Cardiac muscle cell (in vitro differentiated cells and primary cell): ENCODE measurements around the gene ARL6IP4. TPM values are rescaled to one million over a fixed set of nuclear protein-coding genes. Genes with fewer than 3 reads are reported as not detected.
"Not testable (repeated sequence)": the region's sequence is repeated elsewhere in the genome, so short reads cannot be mapped to it uniquely, and the experiment has no call there.

ENCODE experiments used
- DNase-seq, 2 donors: peaks; one replicate each; pipeline versions ENCODE4 v3.0.0 to v3.0.0-alpha.2; 2010 to 2017; ENCODE audit warnings: low read depth in 1 of 2, low spot score in 1 of 2
- H3K27ac ChIP-seq: fragments of 200-600 bp; sonication (generic); 2 replicates; pipeline ENCODE4 v1.5.1; 2016
- H3K27me3 ChIP-seq: fragments of 200-600 bp; sonication (generic); 2 replicates; pipeline ENCODE4 v1.6.0; 2016; ENCODE audit warnings: control low read depth
- H3K36me3 ChIP-seq: fragments of 200-600 bp; sonication (generic); 2 replicates; pipeline ENCODE4 v1.5.1; 2016; ENCODE audit warnings: control low read depth
- H3K4me1 ChIP-seq: fragments of 200-600 bp; sonication (generic); 2 replicates; pipeline ENCODE4 v1.8.1; 2017; ENCODE audit warnings: low read depth, mild to moderate bottlenecking, mixed run types
- H3K4me3 ChIP-seq: fragments of 200-600 bp; sonication (generic); 2 replicates; pipeline ENCODE4 v1.5.1; 2016; ENCODE audit warnings: mild to moderate bottlenecking
- H3K9me3 ChIP-seq: fragments of 200-600 bp; sonication (generic); 2 replicates; pipeline ENCODE4 v1.5.1; 2017; ENCODE audit warnings: low read depth, mild to moderate bottlenecking, control low read depth
- CTCF ChIP-seq: IDR thresholded peaks from 2 replicates; pipeline ENCODE4 v1.5.1; 2012; ENCODE audit warnings: low read depth, mild to moderate bottlenecking, low read length
- polyA plus RNA-seq: library from polyadenylated mRNA; unstranded; fragments of >200 nt; fragmentation: Nextera tagmentation; extraction: Ambion mirVana; gene quantifications from 2 replicates; pipeline ENCODE4 v1.2.1, GENCODE V29; 2016
- total RNA-seq: library from RNA; depleted of rRNA; stranded (reverse); fragments of >200 nt; gene quantifications from 2 replicates; pipeline ENCODE4 v1.2.3, GENCODE V29; 2016

The ARL6IP4 gene
- total and polyA plus RNA-seq, 2 experiments from 2014 or later: 253 to 323 TPM

GRCh38 chr12:123010110-123010509 is 29.6 kb downstream of the ARL6IP4 start:
- Histone ChIP-seq H3K4me1 (no peaks in the 10 kb centered on the region), H3K27me3 (no peaks in the 10 kb centered on the region), H3K4me3 (no peak overlapping the region), H3K27ac (no peak overlapping the region), H3K36me3 (no peaks in the 10 kb centered on the region), H3K9me3 (no peaks in the 10 kb centered on the region)
- TF ChIP-seq CTCF: no peak
- no peak for DNase-seq

- H3K4me1 ChIP-seq: no peaks in the 10 kb centered on the region
- no peak overlapping the region for H3K27ac ChIP-seq
- no peak overlapping the region for H3K4me3 ChIP-seq
- H3K36me3 ChIP-seq: no peaks in the 10 kb centered on the region
- no peak for DNase-seq
- H3K9me3 ChIP-seq: no peaks in the 10 kb centered on the region
- no peak for TF ChIP-seq CTCF
- H3K27me3 ChIP-seq: no peaks in the 10 kb centered on the region
These were observed 30.2 kb downstream of the ARL6IP4 start for GRCh38 chr12:123010681-123011080.

GRCh38 chr12:123011701-123012100 is 31.2 kb downstream of the ARL6IP4 start:
- DNase-seq: peak in 1 of 2 donors; percentile 34
- Histone ChIP-seq H3K27ac (no peak overlapping the region), H3K36me3 (no peaks in the 10 kb centered on the region), H3K9me3 (no peaks in the 10 kb centered on the region), H3K4me3 (no peak overlapping the region), H3K27me3 (no peaks in the 10 kb centered on the region), H3K4me1 (no peaks in the 10 kb centered on the region)
- no peak for TF ChIP-seq CTCF

DNA sequence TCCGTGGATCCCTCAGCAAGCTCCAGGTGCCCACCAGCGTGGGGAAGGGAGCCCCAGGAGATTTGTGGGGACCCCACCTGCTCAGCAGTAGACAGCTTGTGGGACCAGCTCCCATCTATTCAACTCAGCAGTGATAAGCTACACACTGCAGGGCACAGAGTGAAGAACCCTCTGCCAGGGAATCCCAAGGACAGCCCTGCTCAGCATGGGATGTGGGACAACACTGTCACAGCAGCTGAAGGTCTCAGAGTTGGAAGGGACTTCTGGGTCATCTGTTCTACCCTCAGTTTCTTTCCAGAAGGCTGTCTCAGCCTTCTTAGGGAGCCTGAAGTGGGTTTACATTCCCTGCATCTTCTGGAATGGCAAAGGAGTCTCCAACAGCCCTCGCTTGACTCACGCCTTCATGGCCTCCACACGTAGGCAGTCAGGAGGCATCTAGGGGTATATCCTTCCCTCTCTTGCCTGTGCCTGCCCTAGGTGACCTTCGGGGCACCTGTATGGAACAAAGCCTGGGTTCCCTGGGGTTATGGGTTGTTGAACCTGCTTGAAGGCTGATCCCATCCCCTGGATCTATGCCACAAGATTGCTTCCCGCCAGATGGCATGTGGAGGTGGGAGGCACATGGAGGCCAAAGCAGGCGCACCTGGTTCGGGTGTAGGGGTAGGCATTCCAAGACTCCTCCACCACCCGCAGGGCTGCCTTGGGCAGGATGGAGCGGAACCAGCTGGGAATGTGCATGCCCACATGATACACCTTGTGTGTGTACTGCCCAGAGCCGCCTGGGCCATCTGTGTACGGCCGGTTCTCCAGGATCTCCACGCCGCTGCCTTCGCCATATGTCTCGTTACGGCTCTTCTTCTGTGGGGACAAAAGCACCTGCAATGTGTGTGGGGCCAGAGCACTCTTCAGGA is 33.0 kb downstream of the ARL6IP4 start:
- Histone ChIP-seq H3K36me3 (no peaks in the 10 kb centered on the region), H3K9me3 (no peaks in the 10 kb centered on the region), H3K27me3 (no peaks in the 10 kb centered on the region), H3K27ac (no peak overlapping the region), H3K4me3 (no peak overlapping the region), H3K4me1 (no peaks in the 10 kb centered on the region)
- TF ChIP-seq CTCF: no peak
- DNase-seq: no peak

DNA sequence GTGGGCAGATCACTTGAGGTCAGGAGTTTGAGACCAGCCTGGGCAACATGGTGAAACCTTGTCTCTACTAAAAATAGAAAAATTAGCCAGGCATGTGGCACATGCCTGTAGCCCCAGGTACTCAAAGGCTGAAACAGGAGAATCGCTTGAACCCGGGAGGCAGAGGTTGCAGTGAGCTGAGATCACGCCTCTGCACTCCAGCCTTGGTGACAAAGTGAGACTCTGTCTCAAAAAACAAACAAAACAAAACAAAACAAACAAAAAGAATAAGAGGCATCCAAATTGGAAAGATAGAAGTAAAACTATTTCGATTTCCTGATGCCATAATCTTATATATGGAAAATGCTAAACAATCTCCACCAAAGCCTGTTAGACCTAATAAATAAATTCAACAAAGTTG is 34.0 kb downstream of the ARL6IP4 start:
- not testable (repeated sequence) for H3K9me3 ChIP-seq, H3K27ac ChIP-seq, H3K36me3 ChIP-seq, H3K4me3 ChIP-seq, H3K27me3 ChIP-seq, H3K4me1 ChIP-seq, DNase-seq

DNA sequence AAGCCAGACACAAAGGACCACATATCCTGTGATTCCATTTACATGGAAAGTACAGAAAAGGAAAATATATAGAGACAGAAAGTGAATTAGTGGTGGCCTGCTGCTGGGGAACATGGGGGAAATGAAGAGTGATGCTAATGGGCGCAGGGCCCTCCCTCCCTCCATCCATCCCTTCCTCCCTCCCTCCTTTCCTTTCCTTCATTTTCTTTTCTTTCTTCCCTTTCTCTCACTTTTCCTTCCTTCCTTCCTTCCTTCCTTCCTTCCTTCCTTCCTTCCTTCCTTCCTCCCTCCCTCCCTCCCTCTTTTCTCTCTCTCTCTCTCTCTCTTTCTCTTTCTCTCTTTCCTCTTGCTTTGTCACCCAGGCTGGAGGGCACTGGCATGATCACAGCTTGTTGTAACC is 37.3 kb downstream of the ARL6IP4 start:
- no peak for DNase-seq
- Histone ChIP-seq H3K4me3 (no peak overlapping the region), H3K4me1 (no peaks in the 10 kb centered on the region), H3K27me3 (no peaks in the 10 kb centered on the region), H3K9me3 (no peaks in the 10 kb centered on the region), H3K27ac (no peak overlapping the region), H3K36me3 (no peaks in the 10 kb centered on the region)
- TF ChIP-seq CTCF: no peak
